Activated gamma-delta T cell treated with Interleukin-2 at 50 U/mL for 16 hours (primary cell): ENCODE measurements around the gene POLR3B.
"Not testable (repeated sequence)": the region's sequence is repeated elsewhere in the genome, so short reads cannot be mapped to it uniquely, and the experiment has no call there.

ENCODE experiments used
- DNase-seq: peaks from one replicate; pipeline ENCODE4 v3.0.0-alpha.2; 2020

POLR3B gene

GRCh38 chr12:106417926-106418910, 60.7 kb downstream of the POLR3B start:
- no peak for DNase-seq

GRCh38 chr12:106418970-106419369, 61.4 kb downstream of the POLR3B start:
- DNase-seq, result no peak

- no peak for DNase-seq
These were observed 65.7 kb downstream of the POLR3B start for GRCh38 chr12:106423291-106423690.

- DNase-seq, result no peak
These were observed 67.6 kb downstream of the POLR3B start for GRCh38 chr12:106425061-106425702.

DNA sequence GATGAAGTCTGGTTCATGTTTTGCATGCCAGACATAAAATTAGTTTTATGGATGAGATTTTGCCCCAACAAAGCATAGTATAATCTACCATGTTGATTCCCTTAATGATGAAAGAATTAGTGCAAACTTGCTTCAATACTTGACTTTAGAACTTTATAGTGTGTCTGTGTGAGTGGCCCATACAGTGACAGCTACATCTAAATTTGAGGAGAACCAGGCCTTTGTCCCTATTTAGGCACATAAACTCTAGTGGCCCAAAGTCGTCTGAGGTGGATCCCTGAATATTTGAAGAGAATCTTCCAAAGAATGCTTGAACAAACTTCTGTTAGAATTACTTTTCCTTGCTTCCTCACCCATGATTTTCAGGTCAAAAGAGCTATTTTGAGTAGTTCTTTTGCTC, 70.4 kb downstream of the POLR3B start:
- DNase-seq, result no peak

DNA sequence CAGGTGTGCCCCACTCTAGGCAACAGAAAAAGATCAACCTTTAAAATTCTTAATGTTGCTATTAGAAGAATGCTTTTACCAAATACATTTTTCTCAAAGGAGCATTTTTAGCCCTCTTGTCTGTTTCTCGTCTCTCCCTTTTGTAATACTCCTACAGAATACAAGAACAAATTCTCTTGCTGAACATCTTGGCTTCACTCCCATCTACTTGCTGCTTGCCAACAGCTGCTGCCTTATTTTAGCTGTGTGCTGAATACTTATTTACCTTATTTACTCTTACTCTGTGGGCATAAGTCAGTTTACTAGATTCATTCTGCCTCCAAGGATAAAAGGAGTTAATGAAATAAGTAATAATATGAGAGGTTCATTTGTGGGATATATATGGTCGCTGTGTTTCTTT, 70.8 kb downstream of the POLR3B start:
- no peak for DNase-seq

- DNase-seq, result no peak
These were observed 71.5 kb downstream of the POLR3B start for GRCh38 chr12:106429043-106429552.

DNA sequence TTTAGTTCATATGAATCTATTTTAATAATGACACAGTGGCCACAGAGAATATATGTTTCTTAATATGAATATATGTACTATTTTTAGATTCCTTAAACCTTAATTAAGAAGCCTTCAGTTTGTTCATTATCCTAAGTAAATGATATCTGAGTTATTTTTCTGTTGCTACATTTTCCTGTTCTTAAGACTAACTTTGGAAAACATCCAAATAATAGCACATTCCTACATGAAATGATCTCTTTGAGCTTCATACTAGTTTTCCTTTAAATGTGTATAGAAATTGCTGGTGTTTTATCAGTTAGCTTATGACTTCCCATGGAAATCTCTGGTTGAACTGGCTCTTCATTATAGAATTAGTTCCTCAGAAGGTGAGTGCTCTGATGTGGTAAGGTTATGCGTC, 72.1 kb downstream of the POLR3B start:
- DNase-seq, result no peak

- no peak for DNase-seq
These were observed 74.4 kb downstream of the POLR3B start for GRCh38 chr12:106431839-106432411.

DNA sequence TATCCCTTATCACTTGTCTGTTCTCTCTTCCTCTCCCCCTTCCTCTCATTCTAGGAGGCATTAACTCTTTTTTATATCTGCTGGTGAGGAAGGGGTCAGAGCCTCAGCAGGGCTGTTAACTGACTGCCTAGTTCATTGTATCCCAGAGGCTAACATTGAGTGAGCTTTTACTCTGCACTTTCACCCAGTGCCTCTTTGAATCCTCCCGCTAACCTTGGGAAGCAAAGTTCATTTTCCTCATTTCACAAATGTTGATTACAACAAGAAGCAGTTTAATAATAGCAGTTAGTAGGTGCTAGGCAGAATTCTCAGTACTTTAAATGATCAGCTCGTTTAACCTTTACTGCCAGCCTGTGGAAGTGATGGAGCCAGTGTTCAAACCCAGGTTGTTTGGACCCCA, 75.5 kb downstream of the POLR3B start:
- no peak for DNase-seq

DNA sequence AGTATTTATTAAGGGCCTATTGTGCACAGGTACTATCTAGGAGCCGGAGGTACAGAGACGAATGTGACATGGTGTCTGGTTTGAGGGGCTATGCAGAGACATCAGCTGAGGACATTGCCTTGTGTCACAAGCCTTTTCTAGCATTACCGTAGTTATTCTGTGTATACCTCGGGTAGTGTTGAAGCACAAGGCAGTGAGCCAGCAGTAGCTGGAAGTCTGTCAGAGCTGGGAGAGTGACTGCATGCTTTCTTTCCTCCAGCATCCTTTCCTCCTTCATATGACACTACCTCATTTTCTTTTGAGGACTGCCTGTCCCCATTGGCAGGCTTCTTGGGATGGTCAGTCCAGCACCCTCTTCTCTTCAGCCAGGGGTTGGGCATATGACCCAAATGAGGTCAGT, 77.0 kb downstream of the POLR3B start:
- no peak for DNase-seq

DNA sequence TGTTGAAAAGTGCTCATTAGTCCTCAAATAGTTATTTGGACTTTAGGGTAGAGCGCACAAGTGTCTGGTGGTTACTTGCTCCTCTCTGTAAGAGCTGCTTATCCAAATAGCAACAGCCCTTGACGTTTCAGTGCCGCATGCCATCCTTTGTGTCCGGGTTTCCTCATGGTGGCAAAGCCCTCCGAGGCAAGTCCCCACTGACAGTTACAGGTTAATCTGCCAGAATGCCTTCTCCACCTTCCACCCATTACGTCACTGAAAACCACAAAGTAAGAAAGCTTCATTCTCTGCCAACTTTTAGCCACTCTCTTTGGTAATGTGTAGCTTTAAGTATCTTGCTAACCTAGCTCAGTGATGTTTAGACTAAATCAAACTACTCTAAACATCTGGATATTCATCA, 78.6 kb downstream of the POLR3B start:
- no peak for DNase-seq

DNA sequence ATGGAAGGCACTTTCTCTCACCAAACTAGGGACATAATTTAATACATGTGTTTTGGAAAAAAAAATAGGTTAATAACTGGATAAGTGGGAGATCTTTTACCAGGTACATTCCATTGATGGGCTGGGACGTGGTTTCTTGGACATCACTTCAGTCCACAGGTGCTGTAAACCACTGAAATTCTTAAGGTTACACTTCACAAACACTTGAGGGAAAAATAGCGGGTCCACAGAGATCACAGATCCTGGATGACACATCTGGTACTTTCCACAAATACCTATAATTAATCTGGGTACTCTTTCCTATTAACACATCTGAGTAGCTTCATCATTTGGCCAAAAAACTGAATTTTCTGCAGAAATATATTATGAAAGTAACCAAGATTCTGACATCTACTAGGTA, 85.0 kb downstream of the POLR3B start:
- DNase-seq, result no peak

- no peak for DNase-seq
These were observed 87.5 kb downstream of the POLR3B start for GRCh38 chr12:106445053-106445452.

GRCh38 chr12:106445959-106446358, 88.4 kb downstream of the POLR3B start:
- DNase-seq, result no peak

- DNase-seq, result no peak
These were observed 89.0 kb downstream of the POLR3B start for GRCh38 chr12:106446419-106447092.

DNA sequence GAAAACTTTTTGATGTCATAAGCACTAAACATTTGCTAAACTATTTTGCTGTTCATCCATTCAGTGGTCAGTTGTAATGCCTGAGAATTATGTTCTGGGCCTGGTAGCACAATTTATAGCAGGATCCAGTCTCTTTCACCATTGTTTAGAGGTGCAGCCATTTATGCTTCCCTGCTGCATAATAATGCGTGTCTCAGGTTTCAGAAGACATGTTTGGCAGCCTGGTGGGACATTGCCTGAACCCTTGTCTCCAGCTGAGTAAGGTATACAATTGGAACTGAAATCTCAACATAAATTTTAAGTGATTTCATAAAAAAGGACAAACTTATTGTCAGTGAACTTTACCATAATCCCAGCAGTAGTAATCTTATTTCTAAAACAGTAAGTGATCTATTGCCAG, 94.8 kb downstream of the POLR3B start:
- no peak for DNase-seq

GRCh38 chr12:106455111-106455510, 97.6 kb downstream of the POLR3B start:
- DNase-seq, result no peak

DNA sequence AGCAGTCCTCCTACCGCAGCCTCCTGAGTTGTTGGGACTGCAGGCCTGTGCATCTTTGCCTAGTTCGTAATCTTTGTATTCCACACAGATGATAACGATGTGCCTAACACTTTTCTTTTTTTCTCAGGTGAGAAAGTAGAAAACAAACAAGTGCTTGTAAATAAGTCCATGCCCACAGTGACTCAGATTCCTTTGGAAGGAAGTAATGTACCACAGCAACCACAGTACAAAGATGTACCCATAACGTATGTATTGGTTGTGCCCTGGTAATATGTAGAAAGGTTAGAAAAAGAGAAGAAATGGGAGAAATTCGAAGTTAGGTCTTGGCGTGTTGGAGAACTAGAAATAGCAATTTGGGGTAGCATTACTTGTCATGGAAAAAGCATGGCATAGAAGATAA, 101.6 kb downstream of the POLR3B start:
- no peak for DNase-seq

DNA sequence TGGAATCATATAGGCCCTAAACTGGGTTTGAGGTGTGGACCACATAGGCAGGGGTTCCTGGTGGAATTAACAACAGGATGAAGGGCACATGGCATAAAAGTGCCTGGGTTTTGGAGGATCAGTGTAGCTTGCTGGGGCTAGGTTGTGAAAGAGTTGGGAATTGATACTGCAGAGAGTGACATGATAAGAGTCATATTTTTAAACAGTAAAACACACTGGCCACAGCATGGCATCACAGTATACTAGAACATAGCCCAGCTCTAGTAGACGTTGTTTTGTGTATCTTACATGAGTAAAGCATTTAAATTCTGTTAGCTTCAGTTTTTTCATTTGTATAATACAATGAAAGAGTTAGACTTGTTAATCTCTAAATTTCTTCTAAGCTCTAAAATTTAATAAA, 102.0 kb downstream of the POLR3B start:
- no peak for DNase-seq

- no peak for DNase-seq
These were observed 104.2 kb downstream of the POLR3B start for GRCh38 chr12:106461730-106462129.

- not testable (repeated sequence) for DNase-seq
These were observed 108.1 kb downstream of the POLR3B start for GRCh38 chr12:106465605-106466004.

DNA sequence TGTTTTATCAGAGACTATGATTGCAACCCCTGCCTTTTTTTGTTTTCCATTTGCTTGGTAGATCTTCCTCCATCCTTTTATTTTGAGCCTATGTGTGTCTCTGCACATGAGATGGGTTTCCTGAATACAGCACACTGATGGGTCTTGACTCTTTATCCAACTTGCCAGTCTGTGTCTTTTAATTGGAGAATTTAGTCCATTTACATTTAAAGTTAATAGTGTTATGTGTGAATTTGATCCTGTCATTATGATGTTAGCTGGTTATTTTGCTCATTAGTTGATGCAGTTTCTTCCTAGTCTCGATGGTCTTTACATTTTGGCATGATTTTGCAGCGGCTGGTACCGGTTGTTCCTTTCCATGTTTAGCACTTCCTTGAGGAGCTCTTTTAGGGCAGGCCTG, 118.1 kb downstream of the POLR3B start:
- not testable (repeated sequence) for DNase-seq
